GM21529 (cell line): ENCODE results near the gene MYH15.

Experiments used
- ATAC-seq: cut with Tn5 transposase; IDR thresholded peaks from one replicate; pipeline ENCODE4 v1.9.1; 2021; ENCODE audit not compliant: unreplicated experiment

The MYH15 gene

DNA sequence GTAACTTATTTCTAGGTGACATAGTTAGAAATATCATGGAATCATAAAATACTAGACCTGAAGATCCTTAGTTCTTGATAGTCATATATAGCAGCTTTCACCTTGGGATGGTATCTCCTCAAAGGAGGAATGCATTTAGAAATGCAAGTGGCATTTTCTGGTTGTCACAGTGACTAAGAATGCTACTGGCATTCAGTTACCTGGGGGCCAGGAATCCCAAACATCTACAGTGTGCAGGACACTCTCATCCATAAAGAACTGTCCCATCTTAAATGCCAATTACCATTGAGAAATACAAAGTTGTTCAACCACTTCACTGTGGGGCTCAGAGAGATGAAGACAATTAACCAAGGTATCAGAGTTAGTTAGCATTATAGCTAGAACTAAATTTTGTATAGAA is 36.7 kb downstream of the MYH15 start:
- no peak for ATAC-seq

DNA sequence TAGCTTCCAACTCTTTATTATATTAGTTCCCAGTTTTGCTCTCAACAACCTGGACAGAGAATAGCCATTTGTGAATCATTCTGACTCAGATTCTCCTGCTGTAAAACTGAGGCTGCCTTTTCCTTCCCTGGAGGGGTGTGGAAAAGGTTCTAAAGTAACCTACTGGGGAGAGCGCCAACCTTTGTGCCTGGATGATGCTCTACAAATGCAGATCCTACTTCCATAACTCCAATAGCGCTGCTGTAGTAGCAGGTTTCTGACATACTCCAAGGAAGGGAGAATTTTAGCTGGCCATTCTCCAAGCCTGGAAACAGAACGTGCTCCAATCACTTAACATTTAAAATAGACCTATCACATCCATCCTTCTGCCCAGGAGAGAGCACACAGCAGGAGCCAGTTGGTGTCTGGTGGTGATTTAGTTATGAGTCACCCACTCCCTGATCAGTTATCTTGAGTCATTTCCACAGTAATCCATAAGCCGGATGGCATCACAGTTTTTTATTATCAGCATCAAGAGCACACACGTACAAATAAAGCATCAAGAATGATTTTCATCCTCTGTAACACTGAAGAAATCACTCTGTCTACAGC is 38.3 kb downstream of the MYH15 start:
- ATAC-seq = no peak

DNA sequence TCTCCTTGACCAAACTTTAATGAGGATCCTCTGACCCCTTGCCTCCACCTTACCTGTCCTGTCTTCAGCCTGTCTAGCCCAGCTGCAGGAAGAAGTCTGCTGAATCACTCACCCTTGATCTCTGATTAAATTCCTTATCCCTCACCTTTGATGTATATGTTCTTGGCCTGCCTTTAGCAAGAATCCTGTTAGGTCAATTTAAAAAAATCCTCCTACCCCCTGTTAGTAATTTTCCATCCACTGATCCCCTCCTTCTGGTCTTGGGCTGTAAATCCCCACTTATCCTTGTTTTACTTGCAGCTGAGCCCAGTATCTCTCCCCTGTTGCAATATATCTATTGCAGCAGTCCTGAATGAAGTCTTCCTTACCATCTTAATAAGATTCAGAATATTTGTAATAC is 39.0 kb downstream of the MYH15 start:
- ATAC-seq = no peak

DNA sequence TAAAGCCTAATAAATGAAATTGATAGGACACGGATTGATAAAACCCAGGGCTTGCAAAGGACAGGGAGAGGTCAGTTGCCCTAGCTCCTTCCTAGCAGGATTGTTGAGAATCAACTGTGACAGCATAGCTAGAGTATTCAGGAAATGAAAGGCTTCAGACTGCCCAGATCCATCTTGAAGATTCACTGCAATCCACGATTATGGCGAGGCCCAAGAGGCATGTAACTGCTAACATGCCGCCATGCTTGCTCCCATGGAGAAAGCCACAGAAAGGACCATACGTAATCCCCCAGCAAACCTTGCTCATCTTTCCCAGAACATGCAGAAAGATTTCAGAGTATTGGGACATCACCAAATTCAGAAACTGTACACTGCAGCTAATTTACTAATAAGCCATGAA is 41.3 kb downstream of the MYH15 start:
- no peak for ATAC-seq

DNA sequence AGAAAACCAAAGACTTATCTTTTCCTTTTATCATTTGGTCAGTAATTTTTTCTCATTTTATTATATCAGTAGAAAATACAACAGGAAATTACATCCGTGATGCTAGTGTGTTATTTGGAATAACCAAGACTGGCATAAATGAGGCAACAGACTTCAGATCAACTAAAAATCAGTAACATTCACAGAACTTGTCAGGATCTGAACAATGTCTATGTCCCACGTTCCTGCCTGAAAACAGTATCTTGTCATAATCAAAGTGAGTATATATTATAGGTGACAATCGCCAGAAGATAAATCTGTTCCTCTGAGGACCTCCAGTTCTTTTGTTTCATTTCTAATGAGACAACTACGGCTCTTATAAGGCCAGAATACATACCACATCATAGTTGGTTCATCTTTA is 41.8 kb downstream of the MYH15 start:
- ATAC-seq = no peak

DNA sequence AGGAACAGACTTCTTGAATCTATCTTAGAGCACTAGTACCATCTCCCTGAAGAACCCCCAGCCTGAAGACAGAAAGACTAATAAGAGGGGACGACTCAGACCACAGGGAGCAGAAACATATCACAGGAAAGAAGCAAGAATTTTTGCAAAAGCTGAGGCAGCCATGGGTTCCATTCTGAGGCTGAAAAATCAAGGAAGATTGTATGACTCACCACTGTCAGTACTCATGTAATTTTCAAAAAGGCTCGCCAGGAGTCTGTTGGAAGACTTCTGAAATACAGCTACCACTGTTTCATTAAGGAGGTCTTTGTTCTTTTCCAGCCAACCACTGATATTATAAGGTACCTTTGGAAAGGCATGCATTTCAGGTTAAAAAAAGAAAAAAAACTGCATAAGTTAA is 47.5 kb downstream of the MYH15 start:
- no peak for ATAC-seq

DNA sequence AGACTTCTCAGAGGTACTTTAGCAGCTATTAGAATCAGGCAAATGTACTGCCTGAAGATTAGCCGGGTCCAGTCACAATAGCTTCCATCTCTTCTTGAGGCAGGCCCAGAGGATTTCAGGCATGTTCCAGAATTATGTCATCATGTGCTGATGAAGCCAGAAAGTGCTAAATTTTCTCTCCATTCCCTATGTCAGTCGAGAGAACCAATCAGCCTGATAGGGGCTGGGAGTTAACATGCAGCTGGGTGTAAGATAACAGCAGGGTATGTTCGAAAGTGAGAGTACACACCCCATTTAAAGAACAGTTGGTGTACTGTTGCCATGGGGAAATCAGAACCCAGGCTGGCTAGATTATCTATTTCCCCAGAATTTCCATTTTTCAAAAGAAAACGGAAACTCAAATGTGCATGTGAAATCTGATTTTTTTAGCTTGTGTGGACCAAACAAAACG is 48.7 kb downstream of the MYH15 start:
- peak; percentile 88 for ATAC-seq

DNA sequence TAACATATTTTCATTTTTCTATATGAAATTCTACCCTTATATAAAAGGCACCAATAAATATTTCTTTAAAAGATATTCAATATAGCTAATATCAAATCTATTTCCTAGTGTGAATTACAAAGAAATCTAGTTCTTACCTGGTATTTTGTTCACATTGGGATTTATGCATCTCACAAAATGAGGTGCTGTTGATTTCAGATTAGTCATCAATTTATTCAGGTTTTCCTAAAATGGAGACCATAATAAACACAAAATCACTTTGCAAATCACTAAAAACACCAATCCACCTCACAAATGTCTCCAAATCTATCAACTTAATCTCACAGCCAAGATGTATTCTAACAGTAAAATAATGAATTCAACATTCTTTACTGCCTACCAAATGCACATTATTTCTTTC is 51.2 kb downstream of the MYH15 start:
- no peak for ATAC-seq

DNA sequence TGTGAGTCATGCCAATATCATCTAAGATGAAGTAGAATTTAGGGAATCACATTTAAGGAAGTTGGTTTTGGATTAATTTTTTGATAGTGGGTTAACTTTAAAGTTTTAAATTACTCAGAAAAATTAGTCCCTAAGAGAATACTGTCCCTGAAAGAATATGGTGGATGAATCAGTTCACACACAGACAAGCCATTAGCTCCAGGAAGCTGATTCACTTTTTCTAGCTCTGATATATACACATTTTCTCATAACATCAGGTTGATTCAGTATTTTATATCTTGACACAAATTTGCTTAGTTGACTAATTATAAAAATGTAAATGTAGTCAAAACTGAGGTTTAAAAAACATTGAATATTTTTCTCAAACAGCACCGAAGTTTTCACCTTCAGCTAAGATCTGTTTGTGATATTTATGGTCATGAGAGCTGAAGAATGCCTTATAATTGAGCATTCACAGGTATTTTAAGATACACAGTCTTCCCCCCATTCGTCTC is 55.1 kb downstream of the MYH15 start:
- ATAC-seq = no peak

DNA sequence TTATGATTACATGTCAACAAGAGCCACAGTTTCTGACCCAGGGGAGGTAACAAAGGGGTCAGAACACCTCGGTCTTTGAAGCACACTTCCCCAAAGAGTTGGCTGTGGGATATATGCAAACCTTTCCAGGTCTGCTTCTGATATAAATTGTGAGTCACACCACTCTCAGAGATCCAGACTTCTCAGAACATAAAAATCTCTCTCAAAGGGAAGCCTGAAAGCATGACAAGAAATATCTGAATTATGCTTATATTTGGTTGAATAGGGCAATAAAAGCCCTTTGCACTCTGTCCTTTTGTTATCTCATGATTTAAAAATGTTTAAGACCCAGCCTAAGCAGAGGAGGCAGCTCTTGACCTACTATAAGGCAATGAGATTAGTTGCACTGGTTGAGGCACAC is 56.8 kb downstream of the MYH15 start:
- ATAC-seq = no peak

DNA sequence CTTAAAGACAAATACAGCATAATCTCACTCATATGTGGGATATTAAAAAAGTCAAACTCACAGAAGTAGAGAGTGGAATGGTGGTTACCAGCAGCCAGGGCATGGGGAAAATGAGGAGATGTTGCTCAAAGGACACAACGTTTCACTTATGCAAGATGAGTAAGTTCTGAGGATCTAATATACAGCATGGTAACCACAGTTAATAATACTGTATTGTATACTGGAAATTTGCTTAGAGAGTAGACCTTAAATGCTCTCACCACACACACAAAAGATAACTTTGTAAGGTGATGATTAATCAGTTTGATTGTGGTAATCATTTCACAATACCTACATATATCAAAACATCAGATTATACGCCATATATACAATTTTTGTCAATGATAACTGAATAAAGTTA is 60.0 kb downstream of the MYH15 start:
- ATAC-seq = no peak

DNA sequence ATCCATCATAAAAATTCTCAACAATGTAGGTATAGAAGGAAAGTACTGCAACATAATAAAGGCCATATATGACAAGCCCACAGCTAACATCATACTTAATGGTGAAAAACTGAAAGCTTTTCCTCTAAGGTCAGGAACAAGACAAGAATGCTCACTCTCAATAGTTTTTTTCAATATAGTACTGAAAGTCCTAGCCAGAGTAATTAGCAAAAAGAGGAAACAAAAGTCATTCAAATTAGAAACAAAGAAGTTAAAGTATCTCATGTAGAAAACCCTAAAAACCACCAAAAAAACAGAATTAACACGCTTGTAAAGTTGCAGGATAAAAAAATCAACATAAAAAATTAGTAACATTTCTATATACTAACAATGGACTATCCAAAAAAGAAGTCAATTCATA is 61.8 kb downstream of the MYH15 start:
- peak; percentile 66 for ATAC-seq

DNA sequence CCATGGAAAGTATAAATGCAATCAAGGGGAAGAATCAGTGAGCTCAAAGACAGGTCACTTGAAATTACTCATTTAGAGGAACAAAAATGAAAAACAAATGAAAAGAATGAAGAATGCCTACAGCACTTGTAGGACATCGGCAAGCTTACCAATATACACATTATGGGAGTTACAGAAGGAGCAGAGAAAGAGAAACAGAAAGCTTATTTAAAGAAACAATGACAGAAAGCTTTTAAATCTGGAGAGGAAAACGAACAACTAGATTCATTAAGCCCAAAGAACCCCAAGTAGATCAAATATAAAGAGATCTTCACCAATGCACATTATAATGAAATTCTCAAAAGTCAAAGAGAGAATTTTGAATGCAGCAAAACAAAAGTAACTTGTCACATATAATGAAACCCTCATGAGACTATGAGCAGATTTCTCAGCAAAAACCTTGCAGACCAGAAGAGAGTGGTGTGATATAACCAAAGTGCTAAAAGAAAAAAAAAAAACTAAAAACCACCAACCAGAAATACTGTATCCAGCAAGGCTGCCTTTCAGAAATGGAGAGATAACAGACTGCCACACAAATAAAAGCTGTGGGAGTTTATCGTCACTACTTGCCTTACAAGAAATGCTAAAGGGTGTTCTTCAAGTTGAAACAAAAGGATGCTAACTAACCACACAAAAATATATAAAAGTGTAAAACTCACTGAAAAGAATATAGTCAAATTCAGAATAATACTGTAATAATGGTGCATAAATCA is 63.1 kb downstream of the MYH15 start:
- ATAC-seq = no peak

DNA sequence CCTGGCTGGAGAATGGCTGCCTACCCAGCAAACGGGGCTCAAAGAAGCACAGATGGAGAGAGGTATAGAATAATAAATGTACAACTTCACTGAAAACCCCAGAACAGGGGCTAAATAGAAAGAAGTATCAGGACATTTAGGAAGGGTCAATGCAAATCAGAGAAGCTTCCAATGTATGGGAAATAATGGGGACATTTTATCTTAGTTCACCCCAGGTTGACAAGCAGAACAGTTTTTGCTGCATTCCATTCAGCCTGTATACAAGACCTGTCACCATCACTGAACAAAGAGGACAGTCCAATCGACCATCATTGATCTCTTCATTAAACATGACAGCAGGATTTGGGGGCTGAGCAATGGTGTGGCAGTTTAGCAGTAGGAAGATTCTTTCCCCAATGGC is 68.1 kb downstream of the MYH15 start:
- no peak for ATAC-seq

DNA sequence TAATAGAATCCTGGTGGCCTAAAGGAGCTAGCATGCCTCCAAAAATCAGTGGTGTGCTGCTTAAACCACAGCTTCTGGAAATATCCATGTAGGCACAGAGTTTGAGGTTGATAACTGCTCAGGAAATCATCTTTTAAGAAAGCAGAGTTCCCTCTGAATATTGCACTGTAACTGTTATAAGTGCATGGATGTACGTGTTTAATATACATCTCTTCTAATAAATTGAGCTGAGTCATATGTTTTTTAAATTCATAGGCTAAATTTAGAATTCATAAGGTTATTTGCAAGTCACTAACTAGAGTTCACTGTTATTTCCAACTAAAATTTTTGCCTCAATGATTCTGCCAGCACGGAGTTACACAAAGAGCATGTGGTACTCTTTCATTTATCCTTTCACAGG is 68.9 kb downstream of the MYH15 start:
- ATAC-seq = no peak

DNA sequence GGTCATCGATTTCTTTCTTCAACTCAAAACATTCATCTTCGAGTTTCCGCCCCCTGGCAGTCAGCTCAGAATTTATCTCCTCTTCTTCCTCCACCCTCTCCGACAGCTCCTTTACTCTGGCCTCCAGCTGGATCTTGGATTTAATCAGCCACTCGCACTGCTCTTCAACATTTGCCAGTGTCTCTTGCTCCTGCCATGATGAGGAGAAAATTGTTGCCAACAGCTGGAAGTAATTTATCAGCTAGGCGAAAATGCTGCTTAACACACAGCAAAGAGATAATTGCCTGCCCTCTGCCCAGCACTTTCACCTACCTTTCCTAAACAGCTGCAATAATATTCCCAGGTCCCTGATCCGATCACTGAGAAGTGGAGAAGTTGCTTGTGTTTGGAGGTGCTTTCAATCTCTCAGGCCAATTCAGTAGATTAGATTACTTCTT is 69.3 kb downstream of the MYH15 start:
- ATAC-seq = no peak

DNA sequence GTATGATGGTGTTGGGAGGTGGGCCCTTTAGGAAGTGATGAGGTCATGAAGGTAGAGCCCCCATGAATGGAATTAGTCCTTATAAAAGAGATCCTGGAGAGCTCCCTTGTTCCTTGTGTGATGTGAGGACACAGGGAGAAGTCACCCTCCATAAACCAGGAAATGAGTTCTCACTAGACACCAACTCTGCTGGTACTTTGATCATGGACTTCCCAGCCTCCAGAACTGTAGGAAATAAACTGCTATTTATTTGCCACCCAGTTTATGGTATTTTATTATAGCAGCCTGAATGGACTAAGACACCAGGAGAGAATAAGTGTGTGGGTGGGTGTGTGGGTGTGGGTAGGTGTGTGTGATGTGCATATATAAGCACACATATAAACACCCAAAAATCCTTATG is 71.9 kb downstream of the MYH15 start:
- no peak for ATAC-seq

DNA sequence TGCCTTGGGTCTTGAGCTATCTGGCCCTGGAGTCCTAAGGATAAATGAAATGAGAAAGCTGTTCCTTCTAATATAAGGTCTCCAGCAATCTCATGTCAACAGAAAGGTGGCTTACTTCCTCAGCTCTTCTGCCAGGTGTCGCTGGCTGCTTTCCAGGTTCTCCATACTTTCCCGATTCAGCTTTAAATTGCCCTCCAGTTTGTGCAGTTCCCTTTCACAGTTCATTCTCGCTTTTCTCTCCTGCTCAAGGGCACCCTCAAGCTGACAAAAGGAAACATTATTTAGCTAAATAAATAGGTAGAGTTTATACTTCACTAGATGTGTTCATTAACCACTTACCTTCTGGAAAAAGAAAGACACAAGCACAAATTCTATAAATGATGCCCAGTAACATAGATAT is 73.0 kb downstream of the MYH15 start:
- ATAC-seq = no peak

DNA sequence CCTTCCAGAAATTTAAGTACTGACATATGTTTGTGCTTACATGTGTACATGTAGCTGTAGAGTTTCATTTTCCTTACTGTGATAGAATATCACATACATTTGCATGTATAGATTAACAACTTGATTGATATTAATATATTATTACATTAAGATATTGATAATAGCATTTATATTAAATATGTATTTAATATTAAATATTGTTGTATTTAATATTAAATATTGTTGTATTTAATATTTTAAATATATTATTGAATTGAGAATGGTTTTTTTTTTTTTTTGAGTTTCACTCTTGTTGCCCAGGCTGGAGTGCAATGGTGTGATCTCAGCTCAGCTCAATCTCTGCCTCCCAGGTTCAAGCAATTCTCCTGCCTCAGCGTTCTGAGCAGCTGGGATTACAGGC is 76.5 kb downstream of the MYH15 start:
- ATAC-seq = no peak

DNA sequence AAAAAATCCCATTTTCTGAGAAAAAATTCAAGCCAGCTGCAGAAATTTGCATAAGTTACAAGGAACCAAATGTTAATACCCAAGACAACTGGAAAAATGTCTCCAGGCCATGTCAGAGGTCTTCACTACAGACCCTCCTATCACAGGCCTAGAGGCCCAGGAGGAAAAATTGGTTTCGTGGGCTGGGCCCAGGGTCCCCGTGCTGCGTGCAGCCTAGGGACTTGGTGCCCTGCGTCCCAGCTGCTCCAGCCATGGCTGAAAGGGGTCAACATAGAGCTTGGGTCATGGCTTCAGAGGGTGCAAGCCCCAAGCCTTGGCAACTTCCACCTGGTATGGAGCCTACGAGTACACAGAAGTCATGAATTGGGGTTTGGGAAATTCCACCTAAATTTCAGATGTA is 78.0 kb downstream of the MYH15 start:
- ATAC-seq = no peak

DNA sequence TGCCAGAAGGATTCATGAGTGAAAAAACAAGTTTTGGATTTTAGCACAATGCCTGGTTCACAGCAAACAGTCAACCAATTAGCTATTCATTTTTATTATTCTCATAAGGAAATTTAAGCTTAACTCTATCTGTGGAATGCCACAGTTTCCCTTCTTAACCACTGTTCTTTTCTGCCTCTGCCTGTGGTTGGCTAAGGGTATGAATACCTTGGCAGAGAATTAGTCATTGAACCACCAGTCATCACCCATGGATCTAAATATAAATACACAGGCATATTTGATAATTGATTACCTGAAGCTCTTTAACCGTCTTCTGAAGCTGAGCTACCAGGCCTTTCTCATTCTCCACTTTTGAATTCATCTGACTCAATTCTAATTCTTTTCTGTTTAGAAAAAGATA is 79.9 kb downstream of the MYH15 start:
- ATAC-seq = no peak

DNA sequence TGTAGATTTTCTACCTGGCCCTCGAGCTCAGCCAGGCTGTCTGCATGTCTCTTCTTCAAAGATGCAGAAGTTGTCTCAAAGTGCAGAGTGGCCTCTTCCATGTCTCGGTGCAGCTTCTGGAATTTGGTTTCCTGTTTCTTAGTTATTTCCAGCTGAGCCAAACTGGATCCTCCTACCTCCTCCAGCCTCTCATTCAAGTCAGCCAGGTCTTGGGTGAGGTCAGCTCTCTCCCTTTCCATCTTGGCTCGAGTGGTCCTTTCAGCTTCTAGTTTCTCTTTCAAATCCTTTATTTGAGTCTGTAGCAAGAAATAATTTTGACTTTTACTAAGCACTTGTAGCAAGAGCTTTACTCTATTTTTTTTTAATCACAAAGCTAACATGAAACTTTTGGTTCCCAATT is 81.8 kb downstream of the MYH15 start:
- ATAC-seq = no peak

DNA sequence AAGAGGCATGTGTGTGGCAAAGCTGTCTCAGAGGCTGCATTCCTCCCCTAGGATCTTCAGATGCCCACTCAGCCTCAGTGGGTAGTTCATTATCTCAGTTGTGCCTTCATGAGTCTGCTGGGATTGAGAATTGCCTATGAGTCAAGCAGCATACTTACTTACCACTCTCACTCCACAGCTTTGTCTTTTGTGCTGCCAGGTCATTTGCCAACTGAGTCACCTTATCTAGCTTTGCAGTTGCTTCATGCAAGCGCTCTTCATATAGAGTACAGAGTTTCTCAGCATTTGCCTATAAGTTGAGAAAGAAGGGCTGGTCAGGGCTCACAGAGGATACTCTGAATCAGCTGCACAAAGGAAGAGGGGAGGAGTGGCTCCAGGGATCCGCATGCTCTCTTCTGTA is 89.5 kb downstream of the MYH15 start:
- ATAC-seq = no peak
